COLO668 (cell line): ENCODE data around the gene TXNDC12.
A peak's percentile ranks its signal among the peaks of the same experiment; 100 is the strongest.
"Not testable (repeated sequence)": the region's sequence is repeated elsewhere in the genome, so short reads cannot be mapped to it uniquely, and the experiment has no call there.

Source experiments
- DNase-seq: peaks from one replicate; lab custom pipeline; 2025; ENCODE audit not compliant: unreplicated experiment; lab: John Stamatoyannopoulos, UW

TXNDC12 gene

DNA sequence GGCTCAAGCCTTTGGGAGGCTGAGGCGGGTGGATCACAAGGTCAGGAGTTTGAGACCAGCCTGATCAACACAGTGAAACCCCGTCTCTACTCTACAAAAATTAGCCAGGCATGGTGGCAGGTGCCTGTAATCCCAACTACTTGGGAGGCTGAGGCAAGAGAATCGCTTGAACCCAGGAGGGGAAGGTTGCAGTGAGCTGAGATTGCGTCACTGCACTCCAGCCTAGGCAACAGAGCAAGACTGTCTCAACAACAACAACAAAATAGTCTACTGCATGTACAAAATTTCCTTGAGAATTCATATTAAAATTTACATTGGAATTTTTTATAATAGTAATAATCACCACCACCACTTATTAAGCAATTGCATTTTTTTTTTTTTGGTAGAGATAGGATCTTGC, 5.7 kb downstream of the TXNDC12 start:
- not testable (repeated sequence) for DNase-seq

GRCh38 chr1:52045666-52046195, 9.3 kb downstream of the TXNDC12 start:
- DNase-seq: not testable (repeated sequence)

DNA sequence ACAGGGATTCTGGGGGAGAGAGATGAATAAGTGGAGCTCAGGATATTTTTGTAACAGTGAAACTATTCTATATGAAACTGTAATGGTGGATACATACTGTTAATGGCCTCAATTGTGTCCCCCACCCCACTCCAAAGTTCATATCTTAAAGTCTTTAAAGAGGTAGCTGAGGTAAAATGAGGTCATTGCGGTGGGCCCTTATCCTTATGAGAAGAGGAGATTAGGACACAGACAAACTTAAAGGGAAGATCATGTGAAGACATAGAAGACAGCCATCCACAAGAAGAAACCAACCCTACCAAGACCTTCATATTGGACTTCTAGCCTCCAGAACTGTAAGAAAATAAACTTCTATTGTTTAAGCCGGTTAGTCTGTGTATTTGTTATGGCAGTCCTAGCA, 9.8 kb downstream of the TXNDC12 start:
- no peak for DNase-seq

GRCh38 chr1:52041551-52042185, 13.3 kb downstream of the TXNDC12 start:
- no peak for DNase-seq

- DNase-seq: no peak
Observed at GRCh38 chr1:52037909-52038308, 17.1 kb downstream of the TXNDC12 start.

DNA sequence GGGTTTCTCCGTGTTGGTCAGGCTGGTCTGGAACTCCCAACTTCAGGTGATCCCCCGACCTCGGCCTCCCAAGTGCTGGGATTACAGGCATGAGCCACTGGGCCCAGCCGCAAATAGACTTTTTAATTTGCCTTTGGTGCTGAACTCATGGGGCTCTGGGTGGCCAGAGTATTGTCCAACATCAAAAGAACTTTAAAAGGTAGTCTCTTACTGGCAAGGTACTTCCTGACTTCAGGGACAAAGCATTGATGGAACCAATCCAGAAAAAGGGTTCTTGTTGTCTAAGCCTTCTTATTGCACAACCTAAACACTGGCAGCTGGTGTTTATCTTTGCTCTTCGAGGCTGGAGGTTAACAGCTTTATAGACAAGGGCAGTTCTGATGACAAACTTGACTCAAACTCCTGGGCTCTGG, 17.6 kb downstream of the TXNDC12 start:
- DNase-seq: no peak

GRCh38 chr1:52034050-52034384, 21.0 kb downstream of the TXNDC12 start:
- DNase-seq: no peak

- DNase-seq: peak; percentile 96
Observed at GRCh38 chr1:52033190-52034049, 21.6 kb downstream of the TXNDC12 start, which contains the start of gene KTI12. Gene KTI12, minus strand, starts transcription at chr1:52033810. Its CDS starts 49 bp downstream, at chr1:52033761.

DNA sequence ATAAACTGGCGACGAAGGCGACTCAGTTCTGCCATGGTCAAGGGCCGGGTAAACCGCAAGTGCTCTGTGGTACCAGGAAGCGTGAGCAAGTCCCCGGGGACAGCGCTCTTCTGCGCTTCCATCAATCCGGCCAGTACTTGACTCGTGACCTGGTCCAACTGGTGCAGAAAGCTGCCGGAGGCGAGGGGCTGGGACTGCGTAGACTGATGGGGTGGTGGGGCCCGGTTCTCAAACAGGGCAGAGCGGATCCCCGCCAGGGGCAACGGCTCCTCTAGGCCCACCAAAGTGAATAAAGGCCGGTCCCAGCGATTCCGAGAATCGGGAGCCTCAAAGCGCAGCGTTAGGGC, 22.2 kb downstream of the TXNDC12 start:
- DNase-seq: peak; percentile 77

DNA sequence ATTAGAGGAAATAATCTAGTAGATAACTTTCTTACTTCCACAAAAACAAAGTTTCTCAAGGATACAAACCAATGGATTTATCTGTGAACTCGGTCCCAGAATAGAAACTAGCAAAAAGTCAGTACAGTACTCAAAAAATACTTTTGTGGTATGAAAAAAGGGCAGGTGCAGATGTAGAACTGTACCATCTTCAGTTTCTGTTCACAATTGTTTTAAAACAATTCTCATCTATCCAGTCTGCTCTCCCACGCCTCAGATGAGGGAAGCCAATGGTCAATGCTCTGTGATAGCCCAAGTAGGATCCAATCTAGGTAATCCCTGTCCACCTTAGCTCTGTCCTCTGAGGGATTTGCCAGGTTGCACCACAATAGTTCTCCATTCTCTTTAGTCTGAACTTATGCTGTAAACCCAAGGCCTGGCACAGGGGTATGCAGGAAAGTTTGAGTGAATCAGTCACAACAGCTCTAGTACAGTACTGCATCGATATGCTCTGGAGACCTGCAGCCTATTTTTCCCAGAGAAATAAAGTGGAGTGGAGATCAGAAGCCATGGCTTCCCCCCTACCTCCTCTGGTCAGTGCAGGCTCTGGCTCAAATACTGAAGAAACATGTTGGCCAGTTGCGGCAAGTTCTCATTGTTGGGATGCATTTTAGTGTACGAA, 22.7 kb downstream of the TXNDC12 start:
- no peak for DNase-seq

DNA sequence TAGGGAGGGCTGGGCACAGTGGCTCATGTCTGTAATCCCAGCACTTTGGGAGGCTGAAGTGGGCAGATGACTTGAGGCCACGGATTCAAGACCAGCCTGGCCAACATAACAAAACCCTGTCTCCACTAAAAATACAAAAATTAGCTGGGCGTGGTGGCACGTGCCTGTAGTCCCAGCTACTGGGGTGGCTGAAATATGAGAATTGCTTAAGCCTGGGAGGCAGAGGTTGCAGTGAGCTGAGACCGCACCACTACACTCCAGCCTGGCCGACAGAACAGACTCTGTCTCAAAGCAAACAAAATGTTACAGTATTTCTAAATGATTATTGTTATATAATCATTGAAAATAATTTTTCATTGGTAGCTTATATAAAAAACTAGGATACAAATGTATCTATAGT, 26.2 kb downstream of the TXNDC12 start:
- peak; percentile 53 for DNase-seq

- DNase-seq: no peak
Observed at GRCh38 chr1:52028328-52028727, 26.7 kb downstream of the TXNDC12 start.

- DNase-seq: no peak
Observed at GRCh38 chr1:52026278-52026677, 28.7 kb downstream of the TXNDC12 start.

DNA sequence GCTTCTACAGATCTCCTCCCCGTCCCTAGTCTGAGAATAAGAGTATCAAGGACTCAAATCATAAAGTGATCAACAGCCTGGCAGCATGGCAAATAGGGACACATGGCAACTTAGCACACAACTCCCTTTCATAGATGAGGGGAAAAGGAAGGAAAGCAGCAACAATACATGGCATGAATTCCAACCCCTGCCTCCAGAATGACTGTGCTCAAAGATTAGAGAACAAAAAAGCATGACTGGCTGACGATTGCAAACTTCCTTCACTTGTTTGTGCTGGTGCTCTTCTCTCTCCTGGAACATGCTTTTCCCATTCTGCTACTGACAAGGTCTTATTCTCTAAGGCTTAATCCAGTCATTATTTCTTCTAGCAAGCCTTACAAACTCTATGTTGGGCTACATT, 32.9 kb downstream of the TXNDC12 start:
- DNase-seq: no peak

- no peak for DNase-seq
Observed at GRCh38 chr1:52008071-52008809, 46.8 kb downstream of the TXNDC12 start.

DNA sequence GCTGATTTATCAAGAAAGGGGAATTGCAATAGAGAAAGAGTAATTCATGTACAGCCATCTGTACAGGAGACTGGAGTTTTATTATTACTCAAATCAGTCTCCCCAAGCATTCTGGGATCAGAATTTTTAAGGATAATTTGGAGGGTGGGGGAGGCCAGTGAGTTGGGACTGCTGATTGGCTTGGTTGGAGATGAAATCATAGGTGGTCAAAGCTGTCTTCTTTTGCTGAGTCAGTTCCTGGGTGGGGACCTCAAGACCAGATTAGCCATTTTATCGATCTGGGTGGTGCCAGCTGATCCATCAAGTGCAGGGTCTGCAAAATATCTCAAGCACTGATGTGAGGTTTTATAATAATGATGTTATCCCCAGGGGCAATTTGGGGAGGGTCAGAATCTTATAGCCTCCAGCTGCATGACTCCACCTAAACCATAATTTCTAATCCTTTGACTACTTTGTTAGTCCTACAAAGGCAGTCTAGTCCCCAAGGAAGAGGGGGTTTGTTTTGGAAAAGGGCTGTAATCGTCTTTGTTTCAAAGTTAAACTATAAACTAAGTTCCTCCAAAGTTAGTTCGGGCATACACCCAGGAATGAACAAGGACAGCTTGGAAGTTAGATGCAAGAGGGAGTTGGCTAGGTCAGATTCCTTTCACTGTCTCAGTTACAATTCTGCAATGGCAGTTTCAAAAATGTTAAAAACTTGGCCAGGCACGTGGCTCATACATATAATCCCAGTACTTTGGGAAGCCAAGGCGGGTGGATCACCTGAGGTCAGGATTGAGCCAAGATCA, 47.6 kb downstream of the TXNDC12 start:
- no peak for DNase-seq

GRCh38 chr1:52006081-52006553, 48.9 kb downstream of the TXNDC12 start:
- DNase-seq: not testable (repeated sequence)

DNA sequence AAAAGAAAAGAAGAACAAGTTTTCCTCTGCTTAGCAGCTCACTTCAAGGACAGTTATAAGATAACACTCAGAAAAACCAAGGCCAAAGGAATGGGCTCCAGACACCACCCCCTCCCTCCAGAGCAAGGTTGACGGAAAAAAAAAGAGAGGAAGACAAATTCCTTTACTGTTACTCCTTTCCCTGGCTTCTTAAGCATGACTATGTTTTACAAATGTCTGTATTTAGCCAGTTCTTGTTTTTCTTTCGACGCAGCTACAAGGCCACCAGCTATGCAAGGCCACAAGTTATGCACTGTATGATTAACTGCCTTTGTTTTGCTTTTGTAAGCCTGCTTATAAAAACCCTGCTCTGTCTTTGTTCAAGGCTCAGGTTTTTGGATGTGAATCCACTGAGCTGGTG, 49.4 kb downstream of the TXNDC12 start:
- not testable (repeated sequence) for DNase-seq

DNA sequence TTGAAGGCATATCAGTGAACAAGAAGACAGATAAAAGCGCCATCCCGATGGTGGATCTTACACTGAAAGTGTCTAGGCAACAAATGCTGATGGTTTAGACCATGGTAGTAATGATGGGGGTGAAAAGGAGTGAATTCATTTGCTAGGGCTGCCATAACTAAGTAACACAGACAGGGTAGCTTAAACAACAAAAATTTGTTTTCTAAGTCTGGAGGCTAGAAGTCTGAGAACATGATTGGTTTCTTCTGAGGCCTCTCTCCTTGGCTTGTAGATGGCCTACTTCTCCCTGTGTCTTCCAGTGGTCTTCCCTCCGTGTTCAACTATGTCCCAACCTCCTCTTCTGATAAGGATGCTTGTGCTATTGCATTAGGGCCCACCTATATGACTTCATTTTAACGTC, 51.1 kb downstream of the TXNDC12 start:
- DNase-seq: no peak
